Stomach (tissue), 4 donors: Measurements from ENCODE around the gene CHD9.
"Not testable (repeated sequence)": the region's sequence is repeated elsewhere in the genome, so short reads cannot be mapped to it uniquely, and the experiment has no call there.

Source experiments
- POLR2A ChIP-seq, 4 donors: fragments of 450-650 bp; IDR thresholded peaks; one replicate each; pipeline ENCODE4 v1.6.1; 2016; ENCODE audit warnings: antibody characterized with exemption in 4 of 4, control low read depth in 2 of 4, mild to moderate bottlenecking in 1 of 4, moderate library complexity in 1 of 4
- POLR2AphosphoS5 ChIP-seq, 3 donors: sonication (generic); formaldehyde crosslinking; IDR thresholded peaks; one replicate each; pipeline ENCODE4 v1.6.1; 2016; ENCODE audit warnings: antibody characterized with exemption in 3 of 3
- TF ChIP-seq, protein P1 (sequence below), 7 experiments: fragments of 450-650 bp in 4 of 7; fragments of 200-600 bp in 3 of 7; sonication (generic) in 3 of 7; IDR thresholded peaks; one replicate each; pipeline ENCODE4 v1.5.1; 2016 to 2019; ENCODE audit warnings: antibody characterized with exemption in 7 of 7, control low read depth in 2 of 7, mild to moderate bottlenecking in 1 of 7

DNA sequence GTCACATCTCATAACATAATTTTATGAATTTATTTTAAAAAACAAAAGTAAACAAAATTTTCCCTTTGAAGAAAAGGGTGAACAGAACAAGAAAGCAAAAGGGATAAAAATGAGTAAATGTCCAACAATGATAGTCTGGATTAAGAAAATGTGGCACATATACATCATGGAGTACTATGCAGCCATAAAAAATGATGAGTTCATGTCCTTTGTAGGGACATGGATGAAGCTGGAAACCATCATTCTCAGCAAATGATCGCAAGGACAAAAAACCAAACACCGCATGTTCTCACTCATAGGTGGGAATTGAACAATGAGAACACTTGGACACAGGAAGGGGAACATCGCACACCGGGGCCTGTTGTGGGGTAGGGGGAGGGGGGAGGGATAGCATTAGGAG is 3.5 kb upstream of the CHD9 start:
- TF ChIP-seq POLR2A, POLR2AphosphoS5 (IDR thresholded peaks at IDR 0.05): not testable (repeated sequence)
- TF ChIP-seq, protein P1, sequence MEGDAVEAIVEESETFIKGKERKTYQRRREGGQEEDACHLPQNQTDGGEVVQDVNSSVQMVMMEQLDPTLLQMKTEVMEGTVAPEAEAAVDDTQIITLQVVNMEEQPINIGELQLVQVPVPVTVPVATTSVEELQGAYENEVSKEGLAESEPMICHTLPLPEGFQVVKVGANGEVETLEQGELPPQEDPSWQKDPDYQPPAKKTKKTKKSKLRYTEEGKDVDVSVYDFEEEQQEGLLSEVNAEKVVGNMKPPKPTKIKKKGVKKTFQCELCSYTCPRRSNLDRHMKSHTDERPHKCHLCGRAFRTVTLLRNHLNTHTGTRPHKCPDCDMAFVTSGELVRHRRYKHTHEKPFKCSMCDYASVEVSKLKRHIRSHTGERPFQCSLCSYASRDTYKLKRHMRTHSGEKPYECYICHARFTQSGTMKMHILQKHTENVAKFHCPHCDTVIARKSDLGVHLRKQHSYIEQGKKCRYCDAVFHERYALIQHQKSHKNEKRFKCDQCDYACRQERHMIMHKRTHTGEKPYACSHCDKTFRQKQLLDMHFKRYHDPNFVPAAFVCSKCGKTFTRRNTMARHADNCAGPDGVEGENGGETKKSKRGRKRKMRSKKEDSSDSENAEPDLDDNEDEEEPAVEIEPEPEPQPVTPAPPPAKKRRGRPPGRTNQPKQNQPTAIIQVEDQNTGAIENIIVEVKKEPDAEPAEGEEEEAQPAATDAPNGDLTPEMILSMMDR (IDR thresholded peaks at IDR 0.05) = not testable (repeated sequence)
